Measurements from ENCODE around the gene UPF1.

UPF1 gene

GRCh38 chr19:18840288-18841267 is 8.8 kb downstream of the UPF1 start:
- no peak for DNase-seq

GRCh38 chr19:18841400-18841799 is 9.6 kb downstream of the UPF1 start:
- no peak for DNase-seq

GRCh38 chr19:18842166-18842565 is 10.4 kb downstream of the UPF1 start:
- no peak for DNase-seq

- no peak for DNase-seq
Measured at GRCh38 chr19:18843960-18844359, 12.2 kb downstream of the UPF1 start.

GRCh38 chr19:18844806-18845329 is 13.1 kb downstream of the UPF1 start:
- DNase-seq, result no peak

GRCh38 chr19:18845961-18846360 is 14.2 kb downstream of the UPF1 start:
- no peak for DNase-seq

GRCh38 chr19:18846862-18847548 is 15.2 kb downstream of the UPF1 start:
- no peak for DNase-seq

GRCh38 chr19:18847549-18848463 is 16.0 kb downstream of the UPF1 start:
- no peak for DNase-seq

- DNase-seq, result no peak
Measured at GRCh38 chr19:18848878-18849661, 17.3 kb downstream of the UPF1 start.

GRCh38 chr19:18849838-18850400 is 18.2 kb downstream of the UPF1 start:
- no peak for DNase-seq

GRCh38 chr19:18850471-18851375 is 19.0 kb downstream of the UPF1 start:
- no peak for DNase-seq

- no peak for DNase-seq
Measured at GRCh38 chr19:18851673-18852325, 20.0 kb downstream of the UPF1 start.

GRCh38 chr19:18852648-18853047 is 20.9 kb downstream of the UPF1 start:
- no peak for DNase-seq

GRCh38 chr19:18853755-18854427 is 22.1 kb downstream of the UPF1 start:
- no peak for DNase-seq

GRCh38 chr19:18854982-18855381 is 23.2 kb downstream of the UPF1 start:
- DNase-seq, result no peak

- DNase-seq, result no peak
Measured at GRCh38 chr19:18855647-18856384, 24.1 kb downstream of the UPF1 start.

- DNase-seq, result no peak
Measured at GRCh38 chr19:18856385-18857126, 24.8 kb downstream of the UPF1 start.

- no peak for DNase-seq
Measured at GRCh38 chr19:18857223-18857622, 25.5 kb downstream of the UPF1 start.

Data from NCI-H2029 treated with DMSO at 0.1 percent for 48 hours (cell line).